SIG-M5 treated with dmso at 0.1 percent for 504 hours (cell line): Measurements from ENCODE around the gene VPREB1.
"Not testable (repeated sequence)": the region's sequence is repeated elsewhere in the genome, so short reads cannot be mapped to it uniquely, and the experiment has no call there.

Experiments used
- DNase-seq: peaks from one replicate; lab custom pipeline; 2025; ENCODE audit not compliant: unreplicated experiment; lab: John Stamatoyannopoulos, UW

VPREB1 gene

GRCh38 chr22:22213231-22213630, 31.4 kb upstream of the VPREB1 start:
- DNase-seq, result no peak

DNA sequence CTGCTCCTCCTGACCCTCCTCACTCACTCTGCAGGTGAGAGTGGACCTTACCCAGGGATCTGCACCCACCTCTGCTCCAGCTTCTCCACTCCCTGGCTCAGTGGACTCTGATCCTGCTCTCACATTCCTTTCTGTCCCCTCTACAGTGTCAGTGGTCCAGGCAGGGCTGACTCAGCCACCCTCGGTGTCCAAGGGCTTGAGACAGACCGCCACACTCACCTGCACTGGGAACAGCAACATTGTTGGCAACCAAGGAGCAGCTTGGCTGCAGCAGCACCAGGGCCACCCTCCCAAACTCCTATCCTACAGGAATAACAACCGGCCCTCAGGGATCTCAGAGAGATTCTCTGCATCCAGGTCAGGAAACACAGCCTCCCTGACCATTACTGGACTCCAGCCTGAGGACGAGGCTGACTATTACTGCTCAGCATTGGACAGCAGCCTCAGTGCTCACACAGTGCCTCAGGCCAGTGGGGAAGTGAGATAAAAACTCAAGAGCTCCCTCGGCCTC, 29.7 kb upstream of the VPREB1 start:
- no peak for DNase-seq

DNA sequence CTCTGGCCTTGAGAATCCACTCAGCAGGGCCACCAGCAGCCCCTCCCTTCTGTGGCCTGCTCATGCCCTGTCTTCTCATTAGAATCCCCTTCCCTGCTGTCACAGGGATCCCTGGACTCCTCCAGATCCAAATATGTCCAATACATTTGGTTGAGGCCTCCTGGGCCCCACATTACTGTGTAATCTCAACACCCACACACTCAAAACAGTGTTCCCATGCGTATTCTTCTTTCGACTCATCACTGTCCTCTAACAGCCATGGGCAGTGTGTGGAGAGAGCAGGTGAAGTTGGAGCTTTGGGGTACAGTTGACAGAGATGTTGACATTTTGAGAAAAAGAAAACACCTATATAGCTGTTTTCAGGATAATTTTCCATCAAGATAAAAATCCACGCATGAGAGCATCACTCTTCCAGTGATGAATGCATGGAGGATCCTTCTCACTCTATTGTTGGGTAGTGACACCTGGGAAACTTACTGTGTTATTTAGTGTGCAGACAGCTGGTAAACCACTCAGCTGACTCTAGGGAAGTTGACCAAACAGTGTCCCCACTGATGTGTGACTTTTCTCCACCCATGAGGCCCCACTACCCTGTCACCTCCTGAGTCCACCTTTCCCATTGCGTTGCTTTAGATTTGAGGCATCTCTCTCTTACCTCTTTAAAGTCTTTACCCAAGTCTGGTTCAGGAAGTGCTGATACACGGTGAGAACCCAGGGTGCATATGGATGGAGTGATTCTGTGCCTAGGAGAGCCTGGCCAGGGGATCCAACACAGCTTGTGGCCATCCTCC, 28.7 kb upstream of the VPREB1 start:
- DNase-seq, result no peak

- no peak for DNase-seq
These were observed 28.1 kb upstream of the VPREB1 start for GRCh38 chr22:22216450-22216959.

DNA sequence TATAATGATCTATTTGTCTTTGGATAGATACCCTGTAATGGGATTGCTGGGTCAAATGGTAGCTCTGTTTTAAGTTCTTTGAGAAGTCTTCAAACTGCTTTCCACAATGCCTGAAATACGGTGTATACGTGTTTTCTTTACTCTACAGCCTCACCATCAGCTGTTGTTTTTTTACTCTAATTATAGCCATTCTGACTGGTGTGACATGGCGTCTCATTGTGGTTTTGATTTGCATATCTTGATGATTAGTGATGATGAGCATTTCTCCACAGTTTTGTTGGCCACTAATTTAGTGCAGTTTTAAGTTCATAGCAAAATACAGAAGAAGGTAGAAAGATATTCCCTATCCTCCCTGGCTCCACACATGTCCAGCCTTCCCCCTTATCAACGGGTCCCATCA, 26.3 kb upstream of the VPREB1 start:
- DNase-seq, result no peak

DNA sequence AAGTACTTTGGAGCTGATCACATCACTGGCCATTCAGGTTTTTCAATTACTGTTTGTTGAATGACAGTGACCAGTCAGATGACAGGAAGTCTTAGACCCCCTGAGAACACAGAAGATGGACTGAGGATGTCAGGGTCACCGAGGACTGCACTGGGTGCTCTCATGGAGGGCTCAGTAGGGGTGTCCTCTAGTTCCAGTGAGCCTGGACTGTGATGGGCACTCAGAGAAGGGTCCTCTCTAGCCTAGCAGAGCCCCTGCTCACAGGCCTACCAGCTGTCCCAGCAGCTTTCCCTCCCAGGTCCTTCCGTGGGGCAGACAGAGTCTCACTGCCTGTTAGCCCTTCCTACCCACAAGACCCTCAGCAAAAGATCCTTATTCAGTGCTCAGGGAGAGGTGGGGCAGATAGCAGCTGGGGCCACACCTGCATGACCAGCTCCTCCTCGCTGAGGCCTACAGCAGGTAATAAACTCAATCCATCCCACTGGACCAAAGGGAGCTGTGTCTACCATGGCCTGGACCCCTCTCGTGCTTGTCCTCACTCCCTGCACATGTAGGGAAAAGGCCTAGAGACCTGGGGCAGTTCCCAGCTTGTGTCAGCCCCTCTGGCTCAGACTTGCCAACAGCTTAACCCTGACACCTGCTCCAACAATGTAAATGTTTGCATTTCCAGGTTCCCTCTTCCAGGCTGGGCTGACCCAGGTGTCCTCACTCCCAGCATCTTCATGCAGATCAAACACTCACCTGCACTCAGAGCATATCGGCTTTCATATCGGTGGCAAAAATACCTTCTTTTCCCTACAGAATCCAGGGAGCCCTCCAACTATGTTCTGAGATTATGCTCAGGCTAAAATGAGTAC, 25.2 kb upstream of the VPREB1 start:
- no peak for DNase-seq

DNA sequence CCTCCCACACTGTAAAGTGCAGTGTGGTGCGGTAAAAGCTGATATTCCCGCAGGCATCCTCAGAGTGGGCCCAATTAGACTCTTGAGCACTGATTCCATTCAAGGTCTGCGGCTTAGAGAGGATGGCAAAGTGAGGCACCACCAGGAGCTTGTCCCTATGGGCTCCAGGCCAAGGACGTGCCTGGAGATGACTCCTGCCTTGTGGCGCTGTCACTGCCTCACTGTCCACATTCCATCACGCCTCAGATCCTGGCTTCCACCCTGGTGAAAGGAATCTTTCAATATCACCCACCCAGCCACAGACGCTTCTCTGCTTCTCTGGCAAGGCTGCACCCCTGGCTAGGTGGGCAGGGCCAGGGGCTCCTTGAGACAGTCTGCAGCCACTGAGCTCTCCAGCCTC, 23.5 kb upstream of the VPREB1 start:
- DNase-seq, result not testable (repeated sequence)

- no peak for DNase-seq
These were observed 18.0 kb upstream of the VPREB1 start for GRCh38 chr22:22226448-22227187.

- DNase-seq, result no peak
These were observed 16.2 kb upstream of the VPREB1 start for GRCh38 chr22:22228421-22228820.

DNA sequence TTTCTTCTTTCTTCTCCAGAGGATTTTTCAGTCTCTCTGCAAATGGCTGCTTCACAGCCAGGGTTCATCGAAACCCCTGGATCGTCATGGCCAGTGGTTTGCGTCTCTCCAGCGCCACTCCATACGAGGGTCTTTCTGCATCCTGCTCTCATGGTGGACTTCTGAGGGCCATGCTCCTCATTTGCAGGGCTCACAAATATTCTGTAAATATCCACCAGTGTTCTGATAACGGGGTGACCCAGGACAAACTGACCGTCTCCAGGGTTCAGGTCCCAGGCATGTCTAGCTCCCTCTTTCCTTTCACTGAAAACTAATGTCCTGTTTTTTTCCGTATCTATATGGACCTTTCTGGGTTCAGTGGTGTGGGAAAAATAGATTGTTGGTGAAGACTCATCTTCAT, 15.7 kb upstream of the VPREB1 start:
- no peak for DNase-seq

DNA sequence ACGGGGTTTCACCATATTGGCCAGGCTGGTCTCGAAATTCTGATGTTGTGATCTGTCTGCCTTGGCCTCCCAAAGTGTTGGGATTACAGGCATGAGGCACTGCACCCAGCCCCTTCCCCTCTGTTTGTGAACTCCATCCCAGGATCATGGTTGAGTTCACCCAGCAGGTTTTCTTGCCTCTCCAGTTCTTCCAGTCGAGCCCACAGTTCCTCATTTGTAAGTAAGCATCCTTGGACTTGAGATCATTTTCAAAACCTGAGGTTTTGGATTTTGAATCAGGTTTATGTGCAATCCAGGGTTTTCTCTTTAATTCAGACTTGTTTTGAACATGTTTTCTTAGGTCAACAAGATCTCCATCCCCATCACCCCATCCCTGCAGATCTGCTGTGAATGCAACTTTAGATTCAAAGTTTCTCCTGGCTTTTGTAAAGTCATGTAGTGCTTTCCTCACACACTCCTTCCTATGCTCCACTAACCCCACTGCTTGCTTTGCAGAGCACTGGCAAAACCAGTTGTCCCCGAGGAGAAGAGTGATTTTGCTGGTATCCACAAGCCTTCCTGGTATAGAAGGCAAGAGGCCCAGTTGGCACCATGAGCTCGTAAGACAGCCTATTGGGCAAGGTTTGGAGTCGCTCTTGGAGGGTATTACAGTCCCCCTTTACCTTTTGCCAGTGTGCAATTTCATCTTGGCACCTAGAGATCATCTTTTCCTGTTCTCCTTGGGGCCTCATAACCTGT, 14.7 kb upstream of the VPREB1 start:
- DNase-seq, result no peak

DNA sequence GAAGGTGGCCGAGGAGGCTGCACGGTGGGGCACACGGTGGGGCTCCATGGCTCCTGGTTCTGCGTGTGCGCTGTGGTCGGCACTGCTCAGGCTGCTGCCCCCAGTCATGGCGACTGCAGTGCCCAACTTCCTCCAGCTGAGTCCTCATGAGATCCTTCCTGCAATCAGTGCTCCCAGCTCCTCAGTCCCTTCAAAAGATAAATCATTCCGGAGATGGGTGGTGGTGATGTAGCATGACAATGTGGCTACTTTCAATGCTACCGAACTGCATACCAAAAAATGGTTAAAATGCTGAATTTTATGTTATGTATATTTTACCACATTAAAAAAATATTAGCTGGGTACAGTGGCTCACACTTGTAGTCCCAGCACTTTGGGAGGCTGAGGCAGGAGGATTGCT, 14.1 kb upstream of the VPREB1 start:
- no peak for DNase-seq

- DNase-seq, result no peak
These were observed 11.5 kb upstream of the VPREB1 start for GRCh38 chr22:22233081-22233480.

GRCh38 chr22:22235558-22235957, 9.0 kb upstream of the VPREB1 start:
- DNase-seq, result no peak

GRCh38 chr22:22237521-22237920, 7.1 kb upstream of the VPREB1 start:
- no peak for DNase-seq

- DNase-seq, result no peak
These were observed 5.2 kb upstream of the VPREB1 start for GRCh38 chr22:22239311-22239939.

DNA sequence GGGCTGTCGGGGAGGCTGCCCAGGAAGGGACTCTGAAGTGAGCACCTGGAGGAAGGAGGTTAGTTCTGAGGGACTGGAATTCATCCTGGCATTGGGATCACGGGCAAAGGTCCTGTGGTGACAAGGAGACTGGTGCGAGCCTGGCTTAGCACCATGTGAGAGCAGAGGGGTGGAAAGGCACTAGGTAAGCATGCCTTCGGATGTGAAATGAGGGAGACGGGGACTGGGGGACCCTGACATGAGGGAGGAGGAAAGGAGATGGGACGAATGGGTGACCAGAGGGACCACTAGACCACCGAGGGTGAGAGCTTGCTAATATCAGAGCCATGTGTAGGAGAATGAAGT, 3.1 kb upstream of the VPREB1 start:
- DNase-seq, result no peak

GRCh38 chr22:22242488-22242887, 2.1 kb upstream of the VPREB1 start:
- DNase-seq, result no peak

DNA sequence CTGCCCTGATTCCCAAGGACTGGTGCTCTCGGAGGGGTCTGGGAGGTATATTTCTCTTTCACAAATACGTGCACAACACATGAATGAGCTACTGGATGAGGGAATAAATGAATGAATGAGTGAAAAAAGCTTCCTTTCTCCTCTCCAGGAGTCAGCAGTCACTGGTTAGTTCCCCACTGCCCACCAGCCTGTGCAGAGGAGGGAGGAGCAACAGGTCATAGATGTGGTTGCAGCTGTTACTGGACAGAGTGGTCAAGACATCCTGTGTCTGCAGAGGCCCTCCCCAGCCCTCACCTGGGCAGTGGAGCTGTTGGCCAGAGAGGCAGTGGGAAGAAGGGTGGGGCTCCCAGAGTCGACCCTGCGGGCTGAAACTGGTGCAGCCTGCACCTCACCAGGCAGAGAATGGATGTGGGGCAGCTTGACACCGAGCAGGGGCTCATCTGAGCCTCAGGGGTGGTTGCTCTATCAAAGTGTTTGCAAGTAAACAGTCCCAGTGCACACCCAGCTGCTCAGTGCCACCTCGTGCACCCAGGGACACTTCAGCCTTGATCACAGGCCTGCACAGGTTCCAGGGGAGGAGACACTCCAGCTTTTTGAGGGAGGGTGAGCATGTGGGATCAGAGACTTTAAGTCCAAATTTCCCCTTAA, 1.4 kb upstream of the VPREB1 start:
- no peak for DNase-seq
